MM.1S (cell line): ENCODE measurements around the gene SAMD7.

Experiments
- DNase-seq: peaks from one replicate; pipeline ENCODE4 v3.0.0-alpha.2; 2015
- H2AFZ ChIP-seq: fragments of 300-600 bp; sonication (generic); 2 replicates; pipeline ENCODE4 v1.6.0; 2016; ENCODE audit warnings: antibody characterized with exemption, low read length
- H3F3A ChIP-seq: fragments of 300-600 bp; sonication (generic); 2 replicates; pipeline ENCODE4 v1.6.1; 2016; ENCODE audit warnings: mild to moderate bottlenecking, antibody characterized with exemption, low read length, moderate library complexity, mixed read lengths; ENCODE audit not compliant: insufficient read depth
- H3K27ac ChIP-seq: fragments of 300-600 bp; sonication (generic); 2 replicates; pipeline ENCODE4 v1.5.1; 2016; ENCODE audit warnings: mild to moderate bottlenecking, low read length
- H3K27me3 ChIP-seq: fragments of 300-600 bp; sonication (generic); replicated peaks from 2 replicates; pipeline ENCODE4 v1.6.0; 2016; ENCODE audit warnings: low read length; ENCODE audit not compliant: insufficient read depth
- H3K36me3 ChIP-seq: fragments of 300-600 bp; sonication (generic); replicated peaks from 2 replicates; pipeline ENCODE4 v1.6.1; 2016; ENCODE audit warnings: mild to moderate bottlenecking, low read length, mixed read lengths; ENCODE audit not compliant: insufficient read depth
- H3K4me1 ChIP-seq: fragments of 300-600 bp; sonication (generic); 2 replicates; pipeline ENCODE4 v1.6.1; 2016; ENCODE audit warnings: low read length, mixed read lengths
- H3K4me2 ChIP-seq: fragments of 300-600 bp; sonication (generic); 2 replicates; pipeline ENCODE4 v1.6.0; 2016; ENCODE audit warnings: low read depth, low read length
- H3K4me3 ChIP-seq: fragments of 300-600 bp; sonication (generic); 2 replicates; pipeline ENCODE4 v1.5.1; 2016; ENCODE audit warnings: low read length, mixed read lengths
- H3K79me2 ChIP-seq: fragments of 300-600 bp; sonication (generic); 2 replicates; pipeline ENCODE4 v1.6.1; 2016; ENCODE audit warnings: mixed run types, low read length, mixed read lengths
- H3K9ac ChIP-seq: fragments of 300-600 bp; sonication (generic); 2 replicates; pipeline ENCODE4 v1.6.1; 2016; ENCODE audit warnings: low read length, mixed read lengths
- H3K9me2 ChIP-seq: fragments of 300-600 bp; sonication (generic); replicated peaks from 2 replicates; pipeline ENCODE4 v1.6.1; 2016; ENCODE audit warnings: mild to moderate bottlenecking, low read length, mixed read lengths; ENCODE audit not compliant: insufficient read depth
- H3K9me3 ChIP-seq: fragments of 300-600 bp; sonication (generic); replicated peaks from 2 replicates; pipeline ENCODE4 v1.6.1; 2016; ENCODE audit warnings: mild to moderate bottlenecking, low read length, mixed read lengths; ENCODE audit not compliant: insufficient read depth
- H4K20me1 ChIP-seq: fragments of 300-600 bp; sonication (generic); 2 replicates; pipeline ENCODE4 v1.6.1; 2016; ENCODE audit warnings: mild to moderate bottlenecking, low read length, moderate library complexity, mixed read lengths; ENCODE audit not compliant: insufficient read depth
- CTCF ChIP-seq: fragments of 300-600 bp; sonication (generic); IDR thresholded peaks from 2 replicates; pipeline ENCODE4 v1.5.1; 2016; ENCODE audit warnings: antibody characterized with exemption, low read length, mixed read lengths
- EZH2 ChIP-seq: fragments of 300-600 bp; sonication (generic); optimal IDR thresholded peaks from 2 replicates; pipeline ENCODE3; 2017; ENCODE audit warnings: low read depth, mild to moderate bottlenecking, antibody characterized with exemption, low read length, mixed read lengths
- EZH2phosphoT487 ChIP-seq: fragments of 300-600 bp; sonication (generic); IDR thresholded peaks from 2 replicates; pipeline ENCODE4 v1.6.1; 2018; ENCODE audit warnings: antibody characterized with exemption, low read length

SAMD7 gene

GRCh38 chr3:169879013-169879557, 32.3 kb upstream of the SAMD7 start:
- Histone ChIP-seq H3K4me3 (no peak overlapping the region), H3K27ac (no peak overlapping the region), H3K9ac (no peak overlapping the region), H2AFZ (no peak overlapping the region), H4K20me1 (no peaks in the 10 kb centered on the region), H3K27me3 (no peaks in the 10 kb centered on the region), H3K4me2 (no peak overlapping the region), H3K9me2 (no peaks in the 10 kb centered on the region), H3K36me3 (no peaks in the 10 kb centered on the region), H3K4me1 (no peaks in the 10 kb centered on the region), H3K79me2 (no peaks in the 10 kb centered on the region), H3K9me3 (no peaks in the 10 kb centered on the region), H3F3A (no peaks in the 10 kb centered on the region)
- no peak for DNase-seq
- TF ChIP-seq CTCF (no peak), EZH2 (no peak), EZH2phosphoT487 (no peak)

GRCh38 chr3:169879845-169880575, 31.4 kb upstream of the SAMD7 start:
- Histone ChIP-seq H2AFZ (no peak overlapping the region), H3K27ac (no peak overlapping the region), H3F3A (no peaks in the 10 kb centered on the region), H3K9me3 (no peaks in the 10 kb centered on the region), H3K4me2 (no peak overlapping the region), H3K9ac (no peak overlapping the region), H3K36me3 (no peaks in the 10 kb centered on the region), H3K79me2 (no peaks in the 10 kb centered on the region), H3K27me3 (no peaks in the 10 kb centered on the region), H3K9me2 (no peaks in the 10 kb centered on the region), H3K4me1 (no peaks in the 10 kb centered on the region), H4K20me1 (no peaks in the 10 kb centered on the region), H3K4me3 (no peak overlapping the region)
- no peak for DNase-seq
- no peak for TF ChIP-seq EZH2
- no peak for TF ChIP-seq EZH2phosphoT487
- no peak for TF ChIP-seq CTCF

- no peak for DNase-seq
- no peaks in the 10 kb centered on the region for H4K20me1 ChIP-seq
- H3K9me3 ChIP-seq: no peaks in the 10 kb centered on the region
- H3K79me2 ChIP-seq: no peaks in the 10 kb centered on the region
- H3F3A ChIP-seq: no peaks in the 10 kb centered on the region
- no peak overlapping the region for H3K9ac ChIP-seq
- no peaks in the 10 kb centered on the region for H3K4me1 ChIP-seq
- H2AFZ ChIP-seq: no peak overlapping the region
- H3K4me3 ChIP-seq: no peak overlapping the region
- no peak overlapping the region for H3K4me2 ChIP-seq
- H3K27ac ChIP-seq: no peak overlapping the region
- no peaks in the 10 kb centered on the region for H3K27me3 ChIP-seq
- H3K9me2 ChIP-seq: no peaks in the 10 kb centered on the region
- TF ChIP-seq EZH2 (no peak), CTCF (no peak), EZH2phosphoT487 (no peak)
- H3K36me3 ChIP-seq: no peaks in the 10 kb centered on the region
These were observed 30.7 kb upstream of the SAMD7 start for GRCh38 chr3:169880576-169881250.
